ENCODE results near the gene ADAMTS18.

Gene ADAMTS18

DNA sequence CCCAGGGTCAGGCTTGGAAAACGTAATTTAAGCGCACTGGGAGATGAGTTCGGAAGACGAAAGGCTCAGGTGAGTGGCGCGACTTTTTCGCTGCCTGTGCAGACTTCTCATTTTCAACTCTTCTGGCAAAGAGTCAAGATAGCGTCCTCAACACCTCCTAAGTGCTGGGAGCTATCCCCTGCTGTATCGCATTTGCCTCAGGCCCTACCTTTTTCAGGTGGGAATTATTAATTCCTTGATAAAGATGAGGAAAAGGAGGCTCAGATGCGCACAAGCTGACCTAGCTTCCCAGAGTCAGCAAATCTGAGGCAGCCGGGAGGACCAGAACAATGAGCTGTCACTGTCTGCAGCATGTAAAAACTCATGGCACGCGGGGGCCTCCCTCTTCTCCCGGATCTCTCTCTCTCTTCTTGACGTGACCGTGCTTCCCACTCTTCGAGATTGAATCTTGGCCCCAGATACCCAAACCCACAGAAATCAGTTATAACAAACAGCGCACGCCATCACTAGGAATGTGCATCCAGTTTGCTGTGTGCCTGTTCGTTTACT, 512 bp upstream of the ADAMTS18 start:
- no peak for DNase-seq

DNA sequence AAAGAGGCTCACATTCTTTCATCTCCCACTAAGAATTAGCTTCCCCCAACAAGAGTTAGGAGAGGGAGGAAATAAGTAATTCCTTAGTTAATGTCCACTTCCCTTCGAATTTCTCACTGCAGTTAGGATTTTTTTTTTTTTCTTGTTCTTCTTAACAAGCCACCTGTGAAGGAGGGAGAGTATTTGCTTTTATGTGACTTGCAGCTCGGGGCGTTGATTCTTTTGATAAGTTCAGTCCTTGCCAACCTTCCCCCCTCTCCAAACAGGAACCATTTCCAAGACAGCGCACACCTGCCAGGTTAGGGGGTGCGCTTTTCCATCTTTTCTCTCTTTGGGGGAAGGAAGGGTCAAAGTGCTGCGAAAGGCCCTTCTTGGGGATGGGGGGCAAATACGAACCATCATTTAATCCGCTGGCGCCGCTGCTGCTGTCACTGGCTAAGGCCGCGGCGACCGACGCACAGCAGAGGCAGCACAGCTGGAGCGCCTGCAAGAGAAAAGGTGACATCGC, 758 bp downstream of the ADAMTS18 start:
- no peak for DNase-seq

DNA sequence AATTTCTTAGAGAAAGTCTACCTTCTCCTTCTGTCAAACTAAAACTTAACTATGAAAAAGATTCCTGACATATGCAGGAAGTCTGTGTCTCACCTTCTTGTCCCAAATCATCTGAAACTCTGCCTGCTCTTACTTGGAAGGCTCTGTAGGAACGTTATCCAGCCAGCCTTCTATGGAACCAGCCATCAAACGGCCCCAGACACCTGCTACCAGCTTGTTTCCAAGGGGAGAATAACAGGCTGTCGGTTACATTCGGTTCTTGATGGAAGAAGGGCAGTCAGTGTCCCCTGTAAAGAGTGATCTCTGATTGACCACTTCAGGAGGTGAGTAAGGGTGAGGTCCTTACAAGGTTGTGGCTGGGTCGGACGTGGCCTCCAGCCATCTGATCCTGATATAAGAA, 1.7 kb downstream of the ADAMTS18 start:
- no peak for DNase-seq

DNA sequence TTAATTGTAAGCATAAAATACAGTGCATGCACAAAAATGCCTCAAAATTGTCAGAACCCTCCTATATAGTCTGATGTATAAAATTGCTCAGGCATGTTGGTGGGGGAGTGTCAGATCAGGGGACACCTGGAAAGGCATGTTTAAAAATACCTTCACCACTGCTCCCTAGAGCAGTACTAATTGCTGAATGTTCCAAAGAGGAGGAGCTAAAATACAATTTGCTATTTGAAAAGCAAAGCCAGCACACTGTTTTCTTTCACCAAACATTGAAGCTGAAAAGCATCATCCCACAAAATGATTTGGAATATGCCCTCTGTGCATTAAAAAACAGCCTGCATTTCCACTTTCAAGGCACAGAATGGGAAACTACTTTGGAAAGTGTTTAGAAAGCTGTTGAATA, 2.6 kb downstream of the ADAMTS18 start:
- no peak for DNase-seq

DNA sequence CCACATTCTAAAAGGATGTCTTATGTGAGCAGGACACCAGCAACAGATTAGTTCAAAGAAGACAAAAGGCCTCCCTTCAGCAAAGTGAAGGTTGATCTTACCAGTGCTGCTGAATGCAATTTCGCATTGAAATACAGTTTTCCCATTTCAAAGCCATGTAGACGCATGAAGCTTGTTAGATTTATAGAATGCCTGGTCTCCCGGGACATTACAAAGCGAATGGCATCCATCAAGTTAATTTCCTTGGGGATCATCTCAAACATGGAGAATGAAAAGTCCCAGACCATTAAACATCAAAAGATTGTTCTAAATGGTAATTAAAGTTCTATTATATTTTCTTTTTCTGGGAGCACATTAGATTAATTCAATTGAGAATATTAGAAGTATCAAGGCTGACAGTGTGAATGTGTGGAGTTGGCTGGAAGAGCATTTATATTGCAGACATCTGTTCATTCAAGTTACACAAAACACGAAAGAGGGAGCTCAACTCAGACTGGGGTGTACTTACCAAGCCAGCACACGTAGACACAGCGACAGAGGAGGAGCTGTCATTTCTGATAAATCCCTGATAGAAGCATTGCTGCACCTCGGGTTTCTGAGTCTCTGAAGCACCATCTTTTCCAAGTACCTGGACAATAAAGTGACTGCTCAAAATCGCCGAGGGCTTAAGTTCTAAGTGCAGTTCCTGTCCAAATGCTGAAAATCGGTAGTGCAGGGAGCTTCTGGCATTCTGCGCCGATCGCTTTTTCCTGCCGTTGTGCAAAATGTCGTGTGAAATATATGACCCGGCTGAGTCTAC, 3.8 kb downstream of the ADAMTS18 start:
- no peak for DNase-seq

DNA sequence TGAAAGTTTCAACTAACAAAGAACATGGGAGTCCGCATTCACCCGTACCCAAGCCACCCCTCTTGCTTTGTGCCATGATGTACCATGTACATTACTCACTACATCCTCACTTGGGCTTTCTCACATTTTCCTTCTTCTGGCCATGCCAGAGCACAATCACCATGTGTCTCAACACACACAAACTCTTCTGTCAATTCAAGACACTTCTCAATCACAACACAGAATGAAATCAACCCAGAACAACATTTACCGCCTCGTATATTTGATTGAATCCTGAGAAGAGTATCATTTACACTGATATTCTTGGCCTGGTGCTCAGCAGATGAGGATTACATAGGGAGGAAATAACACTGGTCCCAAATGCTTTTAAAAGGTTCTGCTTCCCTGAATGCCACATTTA, 4.5 kb downstream of the ADAMTS18 start:
- DNase-seq = no peak

DNA sequence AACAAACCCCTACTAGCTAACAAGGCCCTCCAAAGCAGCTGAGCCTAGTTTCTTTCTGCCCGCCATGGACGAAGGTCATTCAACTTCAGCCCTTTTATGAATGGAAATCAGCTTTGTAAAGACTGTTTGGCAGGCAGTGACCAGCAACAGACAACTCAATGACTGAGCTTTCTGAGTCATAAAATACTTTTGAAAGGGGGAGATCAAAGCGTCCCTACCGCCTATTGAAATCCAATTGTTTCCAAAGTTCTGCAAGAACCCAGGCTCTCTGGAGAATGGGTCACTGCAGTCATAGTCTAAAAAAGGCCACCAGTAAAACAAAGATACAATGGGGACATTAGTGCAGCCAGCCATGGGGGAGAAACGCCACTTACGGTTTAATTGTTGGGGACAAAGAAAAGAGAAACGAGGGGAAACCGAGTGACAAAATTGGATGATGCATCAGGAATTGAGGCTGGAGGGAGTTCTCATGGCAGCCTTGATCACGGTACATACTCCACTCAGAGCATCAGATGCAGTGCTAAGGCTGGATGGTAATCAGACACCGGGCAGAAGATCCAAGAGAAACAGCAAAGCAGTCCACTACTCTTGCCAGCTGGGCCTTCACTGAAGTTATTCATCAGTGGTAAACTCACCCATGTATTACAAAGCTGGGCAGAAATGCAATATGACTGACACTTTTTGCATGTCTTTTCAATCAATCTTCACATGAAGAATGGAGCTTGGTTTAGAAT, 9.8 kb downstream of the ADAMTS18 start:
- no peak for DNase-seq

DNA sequence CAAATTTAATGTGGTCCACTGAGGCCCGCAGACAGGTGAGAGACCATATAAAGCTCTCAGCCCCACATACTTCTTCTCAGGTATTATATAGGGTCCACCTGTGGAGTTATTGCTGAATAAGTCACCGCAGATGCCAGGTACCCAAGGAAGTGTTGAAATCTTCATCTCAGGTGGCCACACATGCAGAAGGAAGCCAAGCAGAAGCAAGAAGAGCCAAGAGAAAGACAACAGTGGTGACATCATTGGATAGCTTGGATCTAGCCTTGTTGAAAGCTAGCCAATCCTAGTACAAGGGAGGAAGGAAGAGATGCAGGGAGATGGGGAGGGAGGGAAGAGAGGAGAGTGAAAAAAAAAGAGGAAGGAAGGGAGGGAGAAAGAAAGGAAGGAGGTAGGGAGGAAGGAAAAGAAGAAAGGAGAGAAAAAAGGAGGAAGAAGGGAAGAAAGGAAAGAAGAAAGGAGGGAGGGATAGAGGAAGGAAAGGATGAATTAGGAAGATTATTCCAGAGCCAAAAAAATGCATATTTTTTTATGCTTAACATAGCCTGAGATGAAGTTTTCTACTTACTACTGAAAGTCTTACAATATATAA, 12.5 kb downstream of the ADAMTS18 start:
- DNase-seq = no peak

DNA sequence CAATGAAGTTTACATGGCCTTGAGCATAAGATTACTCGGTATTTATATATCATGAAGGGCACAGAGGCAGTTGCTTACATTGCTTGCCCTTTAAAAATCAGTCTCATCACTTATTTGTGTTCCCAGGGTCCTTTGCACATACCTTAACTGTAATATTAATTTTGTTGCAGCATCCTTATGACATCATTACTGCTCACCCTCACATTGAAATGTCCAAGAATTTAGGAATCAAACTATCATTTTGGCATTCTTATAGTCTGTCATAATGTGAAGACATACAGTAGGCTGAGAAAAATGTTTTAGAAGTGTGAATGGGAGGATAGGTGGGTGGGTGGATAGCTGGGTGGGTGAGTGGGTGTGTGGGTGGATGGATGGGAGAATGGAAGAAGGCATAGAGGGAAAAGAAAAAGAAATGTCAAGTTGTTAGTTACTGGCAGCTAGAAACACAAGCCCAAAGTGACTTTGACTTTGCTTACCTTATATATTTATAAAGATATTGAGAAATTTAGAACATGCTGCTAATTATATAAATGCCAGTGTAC, 17.8 kb downstream of the ADAMTS18 start:
- no peak for DNase-seq

DNA sequence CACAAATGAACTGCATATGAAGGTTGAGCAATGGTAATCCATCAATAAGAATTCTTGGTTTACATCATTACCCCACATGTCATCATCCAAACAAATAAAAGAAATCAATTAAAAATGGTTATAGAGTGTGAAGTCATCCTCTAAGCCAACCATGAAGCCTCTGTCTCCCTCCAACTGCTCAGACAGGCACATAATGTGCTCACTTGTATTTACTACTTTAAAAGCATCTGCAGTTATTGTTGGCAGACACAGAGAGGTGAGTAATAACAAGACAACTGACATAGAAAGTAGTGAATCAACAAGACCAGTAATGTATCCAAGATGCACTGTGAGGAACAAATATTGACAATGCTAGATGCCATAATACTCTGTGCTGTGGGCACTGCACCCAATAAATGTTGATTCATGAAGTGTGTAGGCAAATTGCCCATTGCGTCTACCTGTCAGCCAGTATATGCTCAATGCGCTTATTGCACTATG, 20.0 kb downstream of the ADAMTS18 start:
- no peak for DNase-seq

DNA sequence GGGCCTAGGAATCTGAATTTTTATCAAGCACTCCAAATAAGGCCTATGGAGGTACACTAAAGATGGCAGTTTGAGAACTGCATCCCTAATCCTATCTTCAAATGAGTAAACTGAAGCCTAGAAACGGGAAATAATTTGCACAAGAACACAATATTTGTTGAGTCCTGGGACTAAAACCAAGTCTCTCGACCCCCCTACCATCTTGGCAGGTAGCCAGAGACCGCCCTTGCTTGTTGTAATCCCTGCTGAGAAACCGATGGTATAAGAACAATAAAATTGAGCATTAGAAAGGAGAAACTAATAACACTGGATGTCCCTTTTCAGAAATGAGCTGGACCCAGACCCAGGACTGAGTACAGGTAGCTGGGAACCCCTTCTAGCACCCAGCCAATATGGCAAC, 24.4 kb downstream of the ADAMTS18 start:
- no peak for DNase-seq

DNA sequence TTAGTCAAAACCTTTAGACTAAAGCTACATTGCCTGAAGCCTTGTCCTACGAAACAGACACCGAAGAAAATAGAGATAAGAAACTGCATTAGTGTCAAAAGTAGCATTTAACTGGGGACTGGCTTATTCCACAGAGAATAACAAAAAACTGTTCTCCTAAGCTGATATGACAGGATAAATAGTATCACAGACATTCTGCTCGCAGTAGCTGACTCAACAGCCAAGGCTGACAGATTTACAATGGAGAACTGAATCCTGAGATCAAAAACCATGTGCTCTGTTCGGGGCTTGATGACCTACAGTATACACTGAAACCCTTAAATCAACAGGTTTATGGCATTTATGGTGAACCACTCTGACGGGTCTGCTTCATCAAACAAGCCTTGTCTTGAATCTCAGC, 25.5 kb downstream of the ADAMTS18 start:
- DNase-seq = no peak

DNA sequence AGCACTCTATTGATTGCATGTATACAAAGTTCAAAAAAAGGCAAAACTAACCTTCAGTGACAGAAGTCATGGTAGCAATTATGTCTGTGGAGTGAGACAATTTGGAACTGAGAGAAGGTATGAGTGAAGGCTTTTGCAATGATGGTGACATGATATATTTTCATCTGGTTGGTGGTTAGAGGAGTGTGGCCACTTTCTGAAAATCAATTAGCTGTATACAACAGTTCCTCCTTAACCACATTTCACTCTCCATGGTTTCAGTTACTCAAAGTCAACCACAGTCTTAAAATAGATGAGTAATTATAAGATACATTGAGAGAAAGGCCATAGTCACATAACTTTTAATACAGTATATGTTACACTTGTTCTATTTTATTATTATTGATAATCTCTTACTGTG, 26.2 kb downstream of the ADAMTS18 start:
- DNase-seq = no peak

DNA sequence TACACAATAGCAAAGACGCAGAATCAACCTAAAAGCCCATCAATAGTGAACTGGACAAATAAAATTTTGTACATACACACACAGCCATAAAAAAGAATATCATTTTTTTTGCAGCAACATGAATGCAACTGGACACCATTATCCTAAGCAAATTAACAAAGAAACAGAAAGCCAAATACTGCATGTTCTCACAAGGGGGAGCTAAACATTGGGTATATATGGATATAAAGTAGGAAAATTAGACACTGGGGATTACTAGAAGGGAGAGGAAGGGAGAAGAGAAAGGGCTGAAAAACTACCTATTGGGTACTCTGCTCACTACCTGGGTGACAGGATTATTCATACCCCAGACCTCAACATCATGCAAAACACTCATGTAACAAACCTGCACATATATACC, 28.2 kb downstream of the ADAMTS18 start:
- no peak for DNase-seq

DNA sequence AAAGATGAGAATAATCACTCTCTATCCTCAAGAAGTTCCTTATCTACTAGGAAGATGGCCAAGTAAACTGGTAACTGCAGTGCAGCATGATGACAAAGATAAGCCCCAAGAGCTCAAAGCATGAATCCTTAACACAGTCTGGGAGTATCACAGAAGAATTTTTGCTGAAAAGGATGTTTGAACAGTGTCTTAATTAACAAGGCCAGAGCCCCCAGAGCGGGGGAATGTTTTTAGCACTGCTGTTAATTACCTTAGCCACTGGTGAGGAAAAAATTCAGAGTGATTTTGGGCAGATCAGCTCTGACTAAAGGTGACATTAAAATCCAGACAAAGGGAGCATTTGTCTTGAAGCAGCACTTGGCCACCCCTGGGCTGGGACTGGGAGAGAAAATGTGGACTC, 30.1 kb downstream of the ADAMTS18 start:
- no peak for DNase-seq

DNA sequence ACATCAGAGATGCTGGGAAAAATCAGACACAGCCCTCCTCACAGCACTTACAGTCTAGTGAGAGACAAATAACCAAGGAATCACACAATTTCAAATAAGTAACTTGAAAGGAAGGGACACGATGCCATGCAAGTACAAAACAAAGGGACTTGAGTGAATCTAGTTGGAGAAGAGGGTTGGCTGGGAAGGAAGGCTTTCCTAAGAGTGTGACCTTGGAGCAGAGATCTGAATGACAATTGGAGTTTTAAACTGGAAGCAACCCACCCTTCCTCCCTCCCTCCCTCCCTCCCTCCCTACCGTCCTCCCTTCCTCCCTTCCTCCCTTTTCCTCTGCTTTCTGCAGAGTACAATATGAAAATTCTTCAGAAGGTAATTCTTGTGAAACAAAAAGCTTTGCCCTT, 31.1 kb downstream of the ADAMTS18 start:
- no peak for DNase-seq

DNA sequence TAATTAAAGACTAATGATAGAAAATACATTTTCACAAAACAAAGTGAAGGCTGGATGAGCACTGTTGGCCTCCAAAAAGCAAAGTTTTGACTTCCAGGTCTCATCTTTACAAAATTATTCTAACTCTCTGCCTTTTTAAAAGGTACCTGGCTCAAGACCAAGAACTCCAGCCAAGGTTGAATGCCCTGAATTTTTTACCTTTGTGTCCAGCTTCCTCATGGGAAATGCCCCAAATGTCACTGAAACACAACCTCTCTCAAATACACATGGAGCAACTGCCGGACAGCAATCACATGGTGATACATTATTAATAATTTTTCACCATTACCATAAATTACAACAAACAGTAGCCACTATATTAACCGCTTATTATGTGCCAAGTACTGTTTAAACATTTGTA, 32.2 kb downstream of the ADAMTS18 start:
- DNase-seq = no peak

DNA sequence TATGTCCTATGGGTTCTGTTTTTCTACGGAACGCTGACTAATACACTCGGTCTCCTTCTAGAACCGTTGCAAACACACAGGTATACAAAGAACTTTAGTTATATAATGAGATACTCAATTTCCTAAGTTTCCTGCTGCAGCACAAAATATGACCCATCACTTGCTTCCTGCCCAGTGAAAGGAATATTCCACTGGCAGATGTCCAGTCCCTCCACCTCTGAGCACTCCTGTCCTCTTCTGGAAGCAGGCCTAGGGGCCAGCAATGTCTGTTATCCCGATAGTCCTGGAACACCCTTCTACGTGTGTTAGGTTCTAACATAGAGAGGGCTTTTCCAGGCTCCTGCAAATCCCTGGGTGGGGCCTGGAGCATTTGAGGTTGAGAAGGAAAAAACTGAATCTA, 32.7 kb downstream of the ADAMTS18 start:
- no peak for DNase-seq

DNA sequence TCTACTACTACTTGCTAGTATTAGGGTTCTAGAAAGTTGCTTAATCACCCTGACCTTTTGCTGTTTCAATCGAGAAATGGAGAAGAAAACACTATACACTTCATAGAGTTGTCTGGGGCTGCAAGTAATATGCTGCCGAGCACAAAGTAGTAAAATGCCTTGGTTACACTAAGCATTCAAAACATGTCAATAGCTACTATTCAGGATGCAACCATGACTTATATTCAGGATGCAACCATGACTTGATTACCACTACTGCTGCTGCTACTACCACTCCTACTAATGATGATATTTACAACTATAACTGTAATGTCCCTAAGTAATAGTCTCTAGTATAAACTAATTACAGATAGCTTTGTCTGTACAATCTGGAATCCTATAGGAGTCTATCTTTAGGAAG, 35.3 kb downstream of the ADAMTS18 start:
- no peak for DNase-seq

DNA sequence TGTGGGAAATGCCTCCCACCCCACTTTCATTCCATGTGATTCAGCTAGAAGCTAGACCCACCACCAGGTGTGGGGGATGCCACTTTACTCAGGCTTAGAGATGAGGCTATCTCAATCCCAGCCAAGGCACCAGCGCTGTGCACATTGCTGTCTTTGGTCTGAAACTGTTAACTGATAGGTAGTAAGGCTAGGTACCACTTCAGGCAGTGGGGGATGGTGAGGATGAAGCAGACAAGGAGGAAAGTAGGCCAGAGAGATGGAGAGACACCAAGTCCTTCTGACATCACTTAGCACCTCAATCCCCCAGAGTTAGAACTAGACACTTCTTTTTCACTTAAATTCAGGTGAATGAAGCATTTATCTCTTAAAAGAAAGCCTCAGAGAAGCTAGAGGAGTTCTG, 35.8 kb downstream of the ADAMTS18 start:
- DNase-seq = no peak

DNA sequence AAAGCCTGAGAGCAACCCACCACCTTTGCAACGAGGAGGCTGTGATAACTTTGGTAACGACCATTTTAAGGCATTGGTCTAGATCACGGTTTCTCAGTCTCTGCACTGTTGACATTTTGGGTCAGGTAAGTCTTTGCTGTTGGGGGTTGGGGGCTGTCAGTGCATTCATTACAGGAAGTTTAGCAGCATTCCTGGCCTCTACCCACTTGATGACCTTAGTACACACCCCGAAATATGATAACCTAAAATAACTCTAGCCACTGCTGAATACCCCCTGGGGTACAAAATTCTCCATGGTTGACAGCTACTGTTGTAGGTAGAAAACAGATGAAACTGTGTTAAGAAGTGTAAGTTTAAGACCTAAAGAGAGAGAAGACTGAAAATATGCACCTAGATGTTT, 36.3 kb downstream of the ADAMTS18 start:
- no peak for DNase-seq

DNA sequence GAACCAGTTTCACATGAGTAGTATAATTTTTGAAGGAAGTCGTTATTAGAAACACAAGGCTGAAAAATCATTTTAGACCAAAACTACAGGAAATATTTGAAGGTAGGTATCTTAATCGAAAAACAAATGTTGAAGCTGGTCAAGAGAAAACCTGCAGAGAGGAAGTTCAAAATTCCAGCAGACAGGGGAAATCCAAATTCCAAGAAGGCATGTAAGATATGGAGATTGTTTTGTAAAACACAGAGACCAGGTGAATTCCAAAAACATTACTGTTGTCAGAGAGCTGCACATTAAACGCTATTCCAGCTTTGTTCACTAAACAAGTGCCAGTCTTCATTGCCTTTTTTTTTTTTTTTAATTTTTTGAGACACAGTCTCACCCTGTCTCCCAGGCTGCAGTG, 38.4 kb downstream of the ADAMTS18 start:
- DNase-seq = no peak

DNA sequence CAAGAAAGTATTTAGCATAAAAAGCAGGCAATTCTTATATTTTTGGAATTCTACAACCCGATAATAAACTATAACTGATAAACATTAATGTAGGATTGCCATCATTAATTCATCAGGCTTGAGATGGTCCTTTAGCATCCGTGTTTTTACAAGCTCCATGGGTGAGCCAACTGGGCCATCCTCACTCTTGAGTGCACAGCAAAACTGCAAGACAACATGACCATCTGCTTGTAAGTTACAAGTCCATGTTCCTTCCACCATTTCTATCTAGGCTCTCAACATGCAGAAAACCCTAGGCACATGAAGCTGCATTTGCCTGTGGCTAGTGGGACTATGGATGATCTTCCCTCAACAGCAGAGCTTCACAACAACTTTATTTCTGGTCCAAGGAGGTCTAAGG, 40.1 kb downstream of the ADAMTS18 start:
- no peak for DNase-seq
